CD4-positive, alpha-beta T cell treated with Interleukin-15 for 4 hours (primary cell): ENCODE measurements around the gene RAB3B.

ENCODE experiments used
- DNase-seq: peaks from one replicate; pipeline ENCODE4 v3.0.0-alpha.2; 2020; ENCODE audit warnings: low spot score

Gene RAB3B

GRCh38 chr1:51871351-51871975, 119.0 kb downstream of the RAB3B start:
- DNase-seq = no peak

- DNase-seq = no peak
Measured at GRCh38 chr1:51870603-51871350, 119.7 kb downstream of the RAB3B start.

DNA sequence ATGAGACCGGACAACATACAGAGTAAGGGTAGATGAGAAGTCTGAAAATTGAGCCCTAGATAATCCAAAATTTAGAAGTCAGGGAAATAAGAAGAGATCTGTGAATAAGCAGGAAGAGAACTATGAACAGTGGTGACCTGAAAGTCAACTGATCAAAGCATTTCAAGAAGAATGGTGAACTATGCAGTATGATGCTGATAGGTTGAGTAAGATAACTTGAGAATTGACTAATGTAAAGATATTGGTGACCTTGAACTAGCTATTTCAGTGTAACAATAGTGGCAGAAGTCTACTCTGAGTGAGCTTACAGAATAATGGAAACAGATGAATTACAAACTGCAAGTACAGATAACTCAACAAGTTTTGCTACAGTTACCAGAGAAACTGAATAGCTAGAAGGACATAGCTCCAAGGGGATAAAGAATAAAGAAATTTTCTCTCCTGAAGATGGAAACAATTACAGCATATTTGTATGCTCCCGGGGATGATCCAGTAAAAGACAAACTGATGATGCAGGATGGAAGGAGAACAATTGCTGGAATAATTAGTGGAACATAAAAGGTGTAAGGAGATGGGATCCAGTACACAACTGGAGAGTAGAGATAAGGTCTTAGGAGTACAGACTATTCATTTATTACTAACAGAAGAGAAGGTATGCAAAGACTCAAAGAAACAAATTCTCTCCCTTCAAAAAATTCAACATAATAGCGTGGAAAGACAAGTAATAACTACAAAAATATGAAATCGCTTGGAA, 122.8 kb downstream of the RAB3B start:
- DNase-seq = no peak

DNA sequence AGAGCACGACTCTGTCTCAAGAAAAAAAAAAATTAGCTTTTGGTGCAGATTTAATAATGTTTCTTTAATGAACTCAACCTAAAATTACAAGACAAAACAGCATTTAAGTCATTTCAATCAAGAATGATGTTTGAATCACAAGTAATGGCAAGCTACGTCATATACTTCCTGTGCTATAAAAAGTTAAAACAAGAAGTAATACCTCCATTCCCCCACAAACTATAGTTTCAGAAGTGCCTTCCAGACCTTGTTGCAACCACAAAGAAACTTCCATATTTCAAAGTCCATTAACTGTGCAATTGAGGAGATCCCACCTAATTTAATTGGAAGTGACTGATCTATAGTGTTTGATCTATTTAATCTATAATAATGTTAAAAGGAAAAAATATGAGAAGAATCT, 127.1 kb downstream of the RAB3B start:
- DNase-seq = peak; percentile 2

GRCh38 chr1:51861669-51862068, 128.8 kb downstream of the RAB3B start:
- DNase-seq = no peak

DNA sequence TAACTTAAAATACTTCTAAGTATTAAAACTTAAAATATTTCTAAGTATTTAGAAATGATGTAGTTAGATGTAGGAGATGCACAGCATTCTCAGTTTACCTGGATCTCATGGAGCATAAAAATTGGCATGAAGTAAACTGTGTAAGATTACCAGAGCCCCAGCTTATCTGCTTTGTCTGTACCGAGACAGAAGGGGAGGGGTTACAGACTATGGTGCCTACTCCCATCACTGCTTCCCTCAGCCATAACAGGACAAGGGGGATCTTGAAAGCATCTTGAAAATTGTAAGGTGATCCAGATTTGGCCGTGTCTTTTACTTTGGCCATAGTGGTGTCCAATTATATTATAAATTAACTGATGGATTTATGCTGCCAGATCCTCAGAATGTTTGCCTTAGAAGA, 130.8 kb downstream of the RAB3B start:
- no peak for DNase-seq

- no peak for DNase-seq
Measured at GRCh38 chr1:51859333-51859732, 131.2 kb downstream of the RAB3B start.

DNA sequence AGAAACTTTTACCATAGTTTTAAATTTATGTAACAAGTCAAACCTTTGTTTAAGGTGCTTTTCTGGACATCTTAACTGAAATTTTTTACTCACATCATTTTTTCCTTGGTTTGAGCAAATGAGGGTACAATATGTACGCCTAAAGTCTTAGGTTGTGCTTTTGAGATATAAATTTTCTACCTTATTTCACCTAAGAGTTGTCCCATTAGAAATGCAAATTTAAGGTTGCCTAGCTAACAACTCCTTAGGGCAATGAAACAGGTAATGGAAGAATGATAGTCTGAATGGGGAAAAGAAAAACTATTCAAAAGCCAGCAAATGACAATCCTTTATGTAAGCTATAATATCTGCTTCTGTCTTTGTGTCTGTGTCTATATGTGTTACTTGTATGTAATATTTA, 131.6 kb downstream of the RAB3B start:
- DNase-seq = no peak
